ENCODE results near the gene SPON1. TPM values are rescaled to one million over a fixed set of nuclear protein-coding genes. Genes with fewer than 3 reads are reported as not detected.

Gene SPON1
- total and polyA plus RNA-seq, 2 donors (not counting 1 experiment from before 2014, with no cell fraction given), result 0.30 TPM; not detected in 1

GRCh38 chr11:13944911-13945425 lies 17.6 kb upstream of the SPON1 start:
- WGBS (ENCODE audit: insufficient coverage), result 84% methylated on average over 2 of the region's 3 CpGs
- Histone ChIP-seq H3K79me2 (ENCODE audit: control insufficient read depth, insufficient read depth, low read length) (no peaks in the 10 kb centered on the region), H3K27ac (ENCODE audit: low read length in 2 of 2) (no peak overlapping the region), H4K20me1 (ENCODE audit: control insufficient read depth, insufficient read depth, low read length, poor library complexity, severe bottlenecking) (no peaks in the 10 kb centered on the region), H3K4me3 (ENCODE audit: control extremely low read depth in 1 of 5, extremely low read depth in 1 of 5, insufficient read depth in 1 of 5, low read depth in 2 of 5, low read length in 4 of 5) (no peak overlapping the region), H2AFZ (ENCODE audit: insufficient read depth, low read depth, low read length, poor library complexity, severe bottlenecking) (no peak overlapping the region), H3K9me3 (ENCODE audit: control extremely low read depth in 1 of 3, control insufficient read depth in 2 of 3, insufficient read depth in 1 of 3, low read length in 2 of 3) (peaks cover 0 to under 1% (median 0%) of the 10 kb centered on the region in 3 donors), H3K9ac (ENCODE audit: low read length) (no peak overlapping the region), H3K27me3 (replicated peaks in 1 of 4; ENCODE audit: control extremely low read depth in 1 of 4, control insufficient read depth in 3 of 4, insufficient read depth in 4 of 4, low read length in 3 of 4) (peaks cover 0 to 12% (median 5%) of the 10 kb centered on the region in 4 experiments), H3K4me2 (replicated peaks; ENCODE audit: low read depth, low read length, poor library complexity, severe bottlenecking) (no peak overlapping the region), H3K36me3 (replicated peaks in 1 of 2; ENCODE audit: control extremely low read depth in 1 of 2, control insufficient read depth in 1 of 2, extremely low read depth in 1 of 2, insufficient read depth in 2 of 2, low read length in 1 of 2) (no peaks in the 10 kb centered on the region), H3K4me1 (ENCODE audit: control insufficient read depth in 2 of 2, insufficient read depth in 2 of 2, low read length in 2 of 2) (no peaks in the 10 kb centered on the region)
- H3K9me3 Mint-ChIP-seq (ENCODE audit: insufficient read depth), result no peaks in the 10 kb centered on the region
- POLR2A ChIA-PET, result no interaction called here
- intact Hi-C loops (cut with micrococcal nuclease), result no loop called here
- H3K27me3 Mint-ChIP-seq, result peaks cover 27% of the 10 kb centered on the region
- TF ChIP-seq CTCF (IDR thresholded peaks at IDR 0.05) (no peak), EZH2 (IDR thresholded peaks at IDR 0.05; ENCODE audit: borderline replicate concordance, insufficient read depth, low read depth, low read length, poor library complexity, severe bottlenecking) (no peak)
- no peak for ATAC-seq (ENCODE audit: low read depth)
- no peaks in the 10 kb centered on the region for H3K4me1 Mint-ChIP-seq
- no peak for DNase-seq
- H3K27ac Mint-ChIP-seq, result no peak overlapping the region
- CTCF ChIA-PET, result interaction anchor here (0.5 to 1.8 kb wide), 2 partner anchors 172 to 1238 kb away, joined by 3 to 4 read pairs; no protein-coding TSS in a partner anchor
- H3K4me3 Mint-ChIP-seq, result no peak overlapping the region

GRCh38 chr11:13947379-13947778 lies 15.1 kb upstream of the SPON1 start:
- intact Hi-C loops (cut with micrococcal nuclease), result no loop called here

More at GRCh38 chr11:13947379-13947778, 15.1 kb upstream of the SPON1 start:
- Mint-ChIP-seq H3K27ac (no peak overlapping the region), H3K9me3 (ENCODE audit: insufficient read depth) (no peaks in the 10 kb centered on the region), H3K4me3 (no peak overlapping the region), H3K4me1 (no peaks in the 10 kb centered on the region), H3K27me3 (peaks cover 23% of the 10 kb centered on the region)
- Histone ChIP-seq H3K9me3 (ENCODE audit: control extremely low read depth in 1 of 3, control insufficient read depth in 2 of 3, insufficient read depth in 1 of 3, low read length in 2 of 3) (no peaks in the 10 kb centered on the region), H3K36me3 (replicated peaks in 1 of 2; ENCODE audit: control extremely low read depth in 1 of 2, control insufficient read depth in 1 of 2, extremely low read depth in 1 of 2, insufficient read depth in 2 of 2, low read length in 1 of 2) (no peaks in the 10 kb centered on the region), H3K4me2 (replicated peaks; ENCODE audit: low read depth, low read length, poor library complexity, severe bottlenecking) (no peak overlapping the region), H4K20me1 (ENCODE audit: control insufficient read depth, insufficient read depth, low read length, poor library complexity, severe bottlenecking) (no peaks in the 10 kb centered on the region), H3K27ac (ENCODE audit: low read length in 2 of 2) (no peak overlapping the region), H3K9ac (ENCODE audit: low read length) (no peak overlapping the region), H3K4me1 (ENCODE audit: control insufficient read depth in 2 of 2, insufficient read depth in 2 of 2, low read length in 2 of 2) (no peaks in the 10 kb centered on the region), H3K27me3 (replicated peaks in 1 of 4; ENCODE audit: control extremely low read depth in 1 of 4, control insufficient read depth in 3 of 4, insufficient read depth in 4 of 4, low read length in 3 of 4) (peaks cover 0 to 5% (median 2%) of the 10 kb centered on the region in 4 experiments), H3K4me3 (ENCODE audit: control extremely low read depth in 1 of 5, extremely low read depth in 1 of 5, insufficient read depth in 1 of 5, low read depth in 2 of 5, low read length in 4 of 5) (no peak overlapping the region), H3K79me2 (ENCODE audit: control insufficient read depth, insufficient read depth, low read length) (no peaks in the 10 kb centered on the region), H2AFZ (ENCODE audit: insufficient read depth, low read depth, low read length, poor library complexity, severe bottlenecking) (no peak overlapping the region)
- POLR2A ChIA-PET, result no interaction called here
- CTCF ChIA-PET, result interaction anchor here (1.1 to 1.8 kb wide), 2 partner anchors 10 to 11 kb away, joined by 4 to 9 read pairs; no protein-coding TSS in a partner anchor
- no peak for DNase-seq
- no peak for ATAC-seq (ENCODE audit: low read depth)
- TF ChIP-seq CTCF (IDR thresholded peaks at IDR 0.05) (no peak), EZH2 (IDR thresholded peaks at IDR 0.05; ENCODE audit: borderline replicate concordance, insufficient read depth, low read depth, low read length, poor library complexity, severe bottlenecking) (no peak)

All from B cell (primary cell).